HG03066 (cell line): ENCODE data around the gene ZNF529.
A peak's percentile ranks its signal among the peaks of the same experiment; 100 is the strongest.
"Not testable (repeated sequence)": the region's sequence is repeated elsewhere in the genome, so short reads cannot be mapped to it uniquely, and the experiment has no call there.

Experiments
- ATAC-seq: cut with Tn5 transposase; IDR thresholded peaks from one replicate; pipeline ENCODE4 v1.9.1; 2021; ENCODE audit warnings: low read depth; ENCODE audit not compliant: unreplicated experiment

ZNF529 gene

DNA sequence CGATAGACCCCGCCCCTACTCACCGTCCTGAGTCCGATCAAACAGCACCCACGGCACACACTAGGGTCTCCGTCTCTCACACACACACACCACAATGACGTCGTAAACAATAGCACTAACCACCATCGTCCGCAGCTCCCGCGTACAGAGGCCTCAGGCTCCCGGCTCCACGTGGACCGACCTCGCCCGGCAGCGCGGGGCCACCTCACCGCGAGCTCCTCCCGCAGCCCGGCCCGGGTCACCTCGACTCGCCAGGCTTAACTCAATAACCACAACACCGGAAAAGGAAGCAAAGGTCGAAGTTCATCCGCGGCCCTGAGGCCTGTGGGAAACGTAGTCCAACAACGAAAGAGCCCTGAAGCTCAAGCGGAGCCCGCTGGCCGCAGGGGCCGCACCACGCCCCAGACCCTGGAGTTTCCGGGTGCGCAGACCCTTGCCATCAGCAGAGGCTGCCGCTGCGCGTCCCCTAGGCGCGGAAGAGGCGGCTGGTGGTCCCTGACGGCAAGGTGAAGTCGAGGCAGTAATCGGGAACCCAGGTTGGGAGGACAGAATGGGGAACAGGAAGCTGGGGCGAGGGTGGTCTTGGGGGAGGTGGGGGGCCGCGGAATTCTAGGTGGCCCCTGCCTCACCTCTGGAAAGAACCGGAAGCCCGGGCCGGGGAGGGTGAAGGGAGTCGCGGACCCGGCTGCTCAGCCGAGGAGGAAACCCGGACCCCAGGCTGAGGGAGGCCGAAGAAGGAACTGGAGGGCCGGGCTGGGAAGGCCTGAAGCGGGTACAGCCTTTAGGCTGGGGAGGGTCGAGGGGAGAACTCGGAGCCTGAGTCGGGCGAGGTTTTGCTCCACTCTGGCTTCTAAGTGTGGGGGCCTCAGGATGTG, at the start of gene ZNF529:
Gene ZNF529, minus strand, starts transcription at position 273 of the 875 bp plus-strand sequence. CDS start 946 bp downstream, outside the sequence.
- peak; percentile 91 for ATAC-seq

DNA sequence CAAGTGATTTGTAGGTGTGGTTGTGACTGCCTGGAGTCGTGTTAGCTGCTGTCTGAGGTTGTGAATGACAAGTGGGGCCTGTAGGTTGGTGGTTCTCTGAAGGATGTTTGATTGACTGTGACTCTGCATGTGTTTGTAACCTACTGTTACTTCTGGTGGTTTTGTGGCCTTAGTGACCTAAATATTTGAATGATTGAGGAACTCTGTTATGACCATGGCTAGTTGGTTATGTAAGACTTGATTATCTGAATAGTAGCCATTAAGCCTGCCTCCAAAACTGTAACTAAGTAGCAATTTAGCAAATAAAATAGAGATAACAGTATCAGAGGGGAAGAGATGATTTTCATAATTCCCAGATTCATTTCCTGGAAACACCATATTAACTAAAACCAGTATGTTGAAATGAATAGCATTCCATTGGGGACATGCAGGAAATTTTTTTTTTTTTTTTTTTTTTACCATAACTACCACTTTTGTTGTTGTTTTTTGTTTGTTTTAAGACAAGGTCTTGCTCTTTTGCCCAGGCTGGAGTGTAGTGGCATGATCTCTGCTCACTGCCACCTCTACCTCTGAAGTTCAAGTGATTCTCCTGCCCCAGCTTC, 32.9 kb upstream of the ZNF529 start:
- ATAC-seq: no peak

DNA sequence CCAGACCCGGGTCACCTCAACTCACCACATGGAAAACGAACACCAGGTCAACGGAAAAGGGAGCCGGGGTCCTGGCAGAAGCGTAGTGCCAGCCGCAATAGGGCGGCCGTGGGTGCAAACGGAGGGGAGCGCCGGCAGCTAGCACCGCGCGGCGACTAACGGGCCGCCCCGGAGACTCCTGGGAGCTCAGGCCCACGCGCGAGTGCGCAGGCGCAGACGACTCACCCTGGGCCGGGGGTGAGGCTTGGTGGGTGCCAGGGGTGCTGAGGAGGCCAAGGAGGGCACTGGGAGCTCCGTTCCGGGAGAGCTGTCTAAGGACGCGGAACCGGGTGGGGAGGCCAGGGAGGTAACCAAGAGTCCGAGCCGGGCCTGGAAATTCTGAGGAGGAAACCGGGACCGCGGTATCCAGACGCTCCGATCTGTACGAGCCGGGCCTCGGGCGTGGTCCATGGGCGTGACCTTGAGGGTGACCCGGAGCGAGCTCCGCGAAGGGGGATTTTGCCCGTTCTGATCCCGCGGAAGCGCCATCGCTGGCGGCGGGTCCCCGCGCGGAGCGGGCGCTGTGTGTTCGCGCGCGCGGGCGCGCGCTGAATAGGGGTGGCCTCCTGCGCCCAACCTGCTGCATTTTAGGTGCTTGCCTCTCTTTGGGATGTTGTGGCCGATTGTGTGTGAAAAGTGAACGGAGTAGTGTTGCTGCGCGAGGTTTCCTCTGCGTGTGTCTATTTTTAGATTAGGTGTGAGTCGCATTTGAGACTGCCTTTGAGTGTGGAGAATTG, 32.2 kb upstream of the ZNF529 start, which contains the start of gene ZNF382:
Gene ZNF382, plus strand, starts transcription at position 213 of the 776 bp plus-strand sequence. CDS start 4,602 bp downstream, outside the sequence.
- ATAC-seq: peak; percentile 29

- ATAC-seq: peak; percentile 76
These were observed 31.6 kb upstream of the ZNF529 start for GRCh38 chr19:36604656-36605100.

DNA sequence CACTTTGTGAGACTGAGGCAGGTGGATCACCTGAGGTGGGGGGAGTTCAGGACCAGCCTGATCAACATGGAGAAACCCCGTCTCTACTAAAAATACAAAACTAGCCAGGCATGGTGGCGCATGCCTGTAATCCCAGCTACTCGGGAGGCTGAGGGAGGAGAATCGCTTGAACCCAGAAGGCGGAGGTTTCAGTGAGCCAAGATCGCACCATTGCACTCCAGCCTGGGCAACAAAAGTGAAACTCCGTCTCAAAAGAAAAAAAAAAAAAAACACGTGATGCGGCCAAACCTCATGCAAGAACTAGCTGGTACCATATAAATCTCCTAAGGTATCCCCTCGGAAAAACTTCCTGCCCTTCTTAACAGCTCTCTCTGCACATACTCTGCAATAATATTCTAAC, 29.6 kb upstream of the ZNF529 start:
- not testable (repeated sequence) for ATAC-seq

DNA sequence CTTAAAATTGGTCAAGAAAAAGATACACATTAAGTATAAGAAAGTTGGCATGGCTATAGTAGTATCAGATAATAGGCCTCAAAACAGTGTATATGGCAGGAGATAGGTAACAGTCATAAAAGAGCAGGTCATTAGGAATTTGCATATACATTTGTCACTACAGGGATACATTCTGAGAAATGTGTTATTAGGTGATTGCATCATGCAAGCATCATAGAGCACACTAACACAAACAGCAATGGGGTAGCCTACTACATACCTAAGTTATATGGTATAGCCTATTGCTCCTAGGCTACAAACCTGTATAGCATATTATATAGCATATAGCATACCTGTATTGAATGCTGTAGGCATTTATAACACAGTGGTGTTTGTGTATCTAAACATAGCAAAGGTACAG, 6.2 kb upstream of the ZNF529 start:
- ATAC-seq: no peak

GRCh38 chr19:36577271-36577996, 4.3 kb upstream of the ZNF529 start:
- no peak for ATAC-seq

DNA sequence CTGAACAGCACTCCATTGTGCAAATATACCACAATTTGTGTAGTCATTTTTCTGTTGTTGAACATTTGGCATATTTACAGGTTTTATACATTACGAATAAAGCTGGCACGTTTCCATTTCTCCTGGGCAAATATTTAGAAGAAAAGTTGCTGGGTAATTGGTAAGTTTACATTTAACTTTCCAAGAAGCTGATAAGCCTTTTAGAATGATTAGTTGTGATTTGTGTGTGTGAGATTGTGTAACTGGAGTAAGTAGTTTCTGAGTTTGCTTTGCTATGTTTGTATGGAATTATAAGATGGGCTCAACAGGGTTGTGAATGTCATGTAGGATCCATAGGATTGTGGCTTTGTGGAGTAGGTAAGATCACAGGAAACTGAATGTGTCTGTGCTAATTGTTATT, 1.6 kb upstream of the ZNF529 start:
- ATAC-seq: no peak

GRCh38 chr19:36573895-36574720, 1.0 kb upstream of the ZNF529 start:
- no peak for ATAC-seq

- ATAC-seq: no peak
These were observed 486 bp downstream of the ZNF529 start for GRCh38 chr19:36572593-36573019.

GRCh38 chr19:36564391-36564790, 8.7 kb downstream of the ZNF529 start:
- ATAC-seq: no peak

- ATAC-seq: no peak
These were observed 25.9 kb downstream of the ZNF529 start for GRCh38 chr19:36547001-36547732.

DNA sequence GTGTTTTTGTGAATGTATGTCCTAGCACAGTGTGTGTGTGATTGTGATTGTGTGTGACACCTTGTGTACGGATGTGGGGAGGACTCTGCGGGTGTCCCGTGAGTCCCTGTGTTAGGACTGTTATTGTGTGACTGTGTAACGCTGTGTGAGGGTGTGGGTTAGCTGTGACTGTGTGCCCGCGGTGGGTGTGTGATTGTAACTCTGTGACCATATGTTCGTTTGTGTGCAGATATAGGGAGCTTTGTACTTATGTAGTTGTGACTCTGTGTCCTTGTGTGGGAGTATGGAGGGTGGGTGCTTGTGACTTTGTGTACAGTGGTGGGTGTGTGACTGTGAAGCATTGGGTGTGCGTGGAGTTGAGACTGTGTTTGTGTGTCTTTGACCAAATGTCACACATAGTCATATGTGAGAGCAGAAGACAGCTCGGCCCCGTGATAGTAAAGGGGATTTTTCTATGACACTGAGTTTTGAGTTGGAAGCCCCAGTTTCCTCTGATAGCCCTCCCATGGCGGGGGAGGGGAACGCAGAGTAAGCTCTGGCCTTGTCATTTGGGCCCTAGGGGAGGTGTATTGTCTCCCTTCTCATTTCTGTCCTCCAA, 44.1 kb downstream of the ZNF529 start:
- peak; percentile 11 for ATAC-seq

DNA sequence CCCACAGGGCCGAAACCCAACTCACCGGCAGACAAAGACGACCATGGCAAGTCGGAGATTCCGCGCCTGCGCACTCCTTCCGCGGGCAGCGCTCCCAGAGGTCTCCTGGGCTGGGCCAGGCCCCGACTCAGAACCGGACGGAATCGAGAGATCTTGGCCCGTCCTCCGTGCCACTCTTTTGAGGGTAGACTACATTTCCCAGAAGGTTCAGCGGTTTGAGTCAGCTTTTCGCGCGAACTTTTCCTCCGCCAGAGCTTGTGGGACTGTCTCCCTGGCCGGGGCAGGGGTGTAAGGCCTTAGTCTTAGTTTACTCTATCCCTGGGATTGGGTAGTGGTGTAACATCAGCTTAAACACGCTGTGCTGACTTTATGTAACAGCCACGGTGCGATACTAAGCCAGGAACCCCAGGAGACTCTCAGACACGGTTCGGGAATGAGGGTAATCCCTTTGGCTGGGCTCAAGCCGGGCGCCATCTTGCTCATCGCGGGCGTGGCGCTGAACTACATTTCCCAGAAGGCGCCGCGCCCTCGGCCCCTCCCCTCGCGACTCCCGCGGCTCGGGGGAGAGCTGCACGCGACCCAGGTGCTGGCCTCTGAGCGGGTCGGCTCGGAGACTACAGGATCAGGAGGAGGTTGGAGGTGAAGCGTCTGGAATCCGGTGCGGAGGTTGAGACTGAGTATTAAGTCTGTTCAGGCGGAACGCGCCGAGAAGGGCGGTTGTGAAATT, 44.7 kb downstream of the ZNF529 start, which contains the start of gene ZNF260:
Gene ZNF260, minus strand, starts transcription at position 78 of the 727 bp plus-strand sequence. CDS start 13,033 bp downstream, outside the sequence.
- peak; percentile 80 for ATAC-seq

DNA sequence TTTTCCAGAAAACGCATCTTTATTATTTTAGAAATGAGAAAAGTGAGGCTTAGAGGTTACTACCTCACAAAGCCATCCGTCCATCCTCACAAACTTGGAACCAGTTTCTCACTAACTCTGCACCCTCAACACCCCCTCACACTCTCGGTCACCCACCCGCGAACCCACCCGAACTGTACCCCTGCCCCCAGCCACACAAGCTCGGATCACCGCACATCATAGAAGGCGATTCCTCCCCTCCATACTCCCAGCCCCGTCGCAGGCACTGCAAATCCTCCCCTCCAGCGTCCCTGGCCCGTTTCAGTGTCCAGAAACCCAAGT, 45.3 kb downstream of the ZNF529 start:
- ATAC-seq: no peak

- ATAC-seq: no peak
These were observed 45.8 kb downstream of the ZNF529 start for GRCh38 chr19:36527341-36527740.

- no peak for ATAC-seq
These were observed 46.5 kb downstream of the ZNF529 start for GRCh38 chr19:36526581-36526980.

DNA sequence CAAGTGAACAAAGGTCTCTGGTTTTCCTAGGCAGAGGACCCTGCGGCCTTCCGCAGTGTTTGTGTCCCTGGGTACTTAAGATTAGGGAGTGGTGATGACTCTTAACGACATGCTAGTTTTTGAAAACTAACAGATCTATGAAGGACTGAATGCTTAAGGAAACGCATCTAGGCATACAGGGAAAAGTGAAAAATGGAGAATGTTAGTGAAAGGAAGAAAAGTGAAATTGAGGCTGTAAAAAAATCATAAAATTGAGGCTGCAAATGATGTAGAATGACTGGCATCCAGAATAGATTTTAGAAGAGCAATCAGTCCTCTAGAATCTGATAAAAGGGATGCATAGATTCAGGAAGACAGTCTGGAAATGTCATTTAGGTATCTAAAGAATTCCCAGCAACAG, 48.5 kb downstream of the ZNF529 start:
- no peak for ATAC-seq
